GM19324 (cell line): ENCODE results near the gene PER1.
A peak's percentile ranks its signal among the peaks of the same experiment; 100 is the strongest.

ENCODE experiments used
- ATAC-seq: cut with Tn5 transposase; IDR thresholded peaks from one replicate; pipeline ENCODE4 v1.9.1; 2021; ENCODE audit warnings: mild to moderate bottlenecking, moderate library complexity; ENCODE audit not compliant: unreplicated experiment, low FRiP score

Gene PER1

DNA sequence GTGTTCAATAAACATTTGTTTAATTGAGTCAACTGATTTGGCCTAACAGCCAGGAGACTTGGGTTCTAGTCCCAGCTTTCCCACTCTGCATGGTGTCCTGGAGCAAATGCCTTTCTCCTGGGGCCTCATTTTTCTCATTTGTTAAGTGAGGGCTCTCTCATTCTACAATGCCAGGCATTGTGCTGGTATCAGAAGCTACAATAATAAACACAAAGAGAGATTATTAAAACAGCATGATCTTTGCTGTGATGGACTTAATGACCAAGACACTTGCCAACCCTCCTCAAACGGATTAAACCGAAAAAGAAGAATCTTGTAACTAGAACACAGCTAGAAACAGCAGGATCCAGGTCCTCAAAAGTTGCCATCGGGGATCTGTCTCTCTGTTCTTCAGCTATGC, 15.3 kb upstream of the PER1 start:
- ATAC-seq = no peak

GRCh38 chr17:8166731-8167130, 14.5 kb upstream of the PER1 start:
- no peak for ATAC-seq

- ATAC-seq = no peak
Measured at GRCh38 chr17:8164815-8165131, 12.6 kb upstream of the PER1 start.

DNA sequence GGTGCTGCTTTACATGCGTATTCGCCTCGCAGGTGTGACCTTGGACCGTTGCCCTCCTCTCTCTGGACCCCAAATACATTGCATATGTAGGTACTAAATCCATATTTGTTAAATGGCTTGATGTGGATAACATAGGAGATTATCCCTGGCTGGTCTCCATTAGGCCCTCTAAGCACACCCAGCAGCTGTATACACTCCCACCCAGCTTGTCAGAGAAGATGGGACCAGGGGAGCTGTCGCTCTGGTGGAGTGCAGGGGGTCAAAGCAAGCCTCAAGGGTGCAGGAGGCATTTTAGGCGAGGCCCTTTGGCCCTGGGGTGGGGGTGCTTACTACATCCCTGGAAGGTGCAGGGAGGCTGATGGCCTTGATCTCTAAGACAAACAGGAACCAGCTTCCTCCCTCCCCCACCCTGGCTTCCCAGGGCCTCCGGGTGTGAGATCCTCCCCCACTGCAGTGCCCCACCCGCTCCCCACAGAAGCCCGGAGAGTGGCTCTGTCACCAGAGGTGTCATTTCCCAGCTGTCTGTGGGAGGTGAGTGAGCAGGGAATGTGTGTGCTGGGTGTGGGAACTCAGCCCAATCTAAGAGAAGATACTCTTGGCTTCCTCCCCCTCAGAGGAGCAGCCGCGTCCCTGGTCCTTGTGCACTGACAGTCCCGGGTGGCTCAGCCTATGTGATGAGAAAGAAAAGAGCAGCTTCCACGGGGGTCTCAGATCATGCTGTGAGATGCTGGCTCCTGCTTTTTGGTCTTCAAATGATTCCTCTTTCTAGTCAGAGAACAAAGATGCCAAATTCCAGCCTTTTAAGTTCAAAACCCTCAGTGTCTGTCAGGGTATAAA, 12.0 kb upstream of the PER1 start:
- ATAC-seq = no peak

DNA sequence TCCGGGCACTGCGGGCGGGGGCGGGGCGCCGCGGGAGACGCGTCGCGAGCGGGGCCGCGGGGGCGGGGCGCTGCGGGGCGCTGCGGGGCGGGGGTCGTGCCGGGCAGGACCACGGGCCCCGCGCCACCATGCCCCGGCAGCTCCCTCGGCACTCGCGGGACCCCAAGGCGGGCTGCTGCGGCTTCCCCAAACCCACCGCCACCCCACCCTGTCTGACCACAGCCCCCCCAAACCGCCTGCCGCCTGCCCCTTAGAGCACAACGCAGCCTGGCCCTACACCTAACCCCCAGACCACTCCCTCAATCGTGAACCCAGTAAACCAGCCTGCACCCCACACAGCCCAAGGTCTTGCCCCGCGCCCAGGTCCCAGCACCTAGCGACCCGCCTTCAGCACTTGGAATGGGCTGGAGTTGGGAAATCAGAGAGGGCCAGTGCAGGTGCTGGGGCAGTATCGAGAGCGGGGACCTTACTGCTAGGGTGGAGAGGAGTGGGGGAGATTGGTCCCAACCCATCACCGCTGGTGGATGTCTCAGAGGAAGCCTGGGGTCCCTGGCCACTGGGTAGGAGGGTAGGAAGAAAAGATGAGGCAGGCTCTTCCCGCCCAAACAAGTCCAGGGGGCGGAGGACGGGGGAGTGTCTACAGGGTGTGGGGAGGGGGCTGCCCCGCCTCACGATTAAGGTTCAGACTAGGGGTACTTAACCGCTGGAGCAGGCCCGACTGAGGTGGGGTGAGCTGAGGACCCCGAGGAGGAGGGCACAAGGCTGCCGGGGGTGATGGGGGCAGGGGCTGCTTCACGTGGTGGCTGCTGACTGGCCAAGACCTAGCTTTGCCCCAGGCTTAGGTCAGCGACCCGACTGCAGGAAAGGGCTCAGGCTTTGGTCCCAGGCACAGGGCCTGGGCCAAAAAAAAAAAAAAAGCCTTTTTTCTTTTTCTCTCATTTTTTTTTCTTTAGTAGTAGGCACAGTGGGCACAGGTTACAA, 11.1 kb upstream of the PER1 start:
- ATAC-seq = peak; percentile 8

GRCh38 chr17:8162233-8162996, 10.2 kb upstream of the PER1 start, which contains the start of gene VAMP2:
TSS of gene VAMP2 (minus strand) at chr17:8162948. CDS start at chr17:8162879, 69 bp downstream.
- ATAC-seq = peak; percentile 45

DNA sequence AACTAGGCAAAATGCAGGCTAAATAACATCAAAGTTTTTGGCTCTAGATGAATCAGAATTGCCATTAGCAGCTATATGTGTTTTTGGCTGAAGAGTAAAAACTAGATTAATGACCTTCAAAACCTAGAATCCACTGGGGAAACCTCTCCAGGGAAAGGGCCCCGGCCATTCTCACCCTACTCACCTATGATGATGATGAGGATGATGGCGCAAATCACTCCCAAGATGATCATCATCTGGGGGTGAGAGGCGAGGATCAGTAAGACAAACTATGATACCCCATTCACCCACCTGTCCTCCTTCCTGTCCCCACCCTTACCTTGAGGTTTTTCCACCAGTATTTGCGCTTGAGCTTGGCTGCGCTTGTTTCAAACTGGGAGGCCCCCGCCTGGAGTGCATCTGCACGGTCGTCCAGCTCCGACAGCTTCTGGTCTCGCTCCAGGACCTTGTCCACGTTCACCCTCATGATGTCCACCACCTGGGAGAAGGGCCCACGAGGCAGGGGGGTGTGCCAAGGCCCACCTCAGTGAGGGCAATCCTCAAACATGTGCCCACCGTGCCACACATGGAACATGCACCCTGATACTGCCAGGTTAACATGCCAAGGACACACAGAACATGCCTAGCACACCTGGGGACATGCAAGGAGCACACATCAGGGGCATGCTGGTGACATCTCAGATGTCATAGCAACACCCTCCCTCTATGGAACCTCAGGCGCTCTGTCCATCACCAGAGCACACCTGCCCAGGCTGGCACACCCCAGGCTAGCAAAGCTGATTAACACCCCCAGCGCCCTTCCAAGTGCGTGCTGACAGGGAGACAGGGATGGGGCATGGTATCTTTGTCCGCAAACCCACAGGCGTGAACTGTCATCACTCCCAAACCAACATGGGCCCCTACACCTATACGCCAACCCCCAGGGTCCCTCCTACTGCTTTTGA, 9.4 kb upstream of the PER1 start:
- ATAC-seq = no peak

GRCh38 chr17:8160741-8161221, 8.6 kb upstream of the PER1 start:
- no peak for ATAC-seq

- no peak for ATAC-seq
Measured at GRCh38 chr17:8160224-8160577, 8.0 kb upstream of the PER1 start.

GRCh38 chr17:8159459-8160223, 7.4 kb upstream of the PER1 start:
- ATAC-seq = no peak

DNA sequence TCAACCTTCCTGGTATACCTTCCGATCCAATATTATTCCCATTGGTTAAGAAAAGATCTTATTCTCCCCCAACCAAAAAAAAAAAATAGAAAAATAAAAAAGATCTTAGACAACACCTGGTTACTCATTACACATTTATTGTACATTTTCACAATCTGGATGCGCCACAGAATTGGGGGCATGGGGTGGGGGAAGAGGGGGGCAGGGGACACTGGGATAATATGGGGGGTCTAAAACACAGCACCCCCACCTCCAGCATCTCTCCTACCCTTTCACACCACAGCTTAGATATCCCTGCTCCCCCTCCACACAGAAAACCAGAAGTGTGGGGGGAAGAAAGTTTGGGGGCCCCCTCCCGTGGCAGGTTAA, 6.8 kb upstream of the PER1 start:
- no peak for ATAC-seq

DNA sequence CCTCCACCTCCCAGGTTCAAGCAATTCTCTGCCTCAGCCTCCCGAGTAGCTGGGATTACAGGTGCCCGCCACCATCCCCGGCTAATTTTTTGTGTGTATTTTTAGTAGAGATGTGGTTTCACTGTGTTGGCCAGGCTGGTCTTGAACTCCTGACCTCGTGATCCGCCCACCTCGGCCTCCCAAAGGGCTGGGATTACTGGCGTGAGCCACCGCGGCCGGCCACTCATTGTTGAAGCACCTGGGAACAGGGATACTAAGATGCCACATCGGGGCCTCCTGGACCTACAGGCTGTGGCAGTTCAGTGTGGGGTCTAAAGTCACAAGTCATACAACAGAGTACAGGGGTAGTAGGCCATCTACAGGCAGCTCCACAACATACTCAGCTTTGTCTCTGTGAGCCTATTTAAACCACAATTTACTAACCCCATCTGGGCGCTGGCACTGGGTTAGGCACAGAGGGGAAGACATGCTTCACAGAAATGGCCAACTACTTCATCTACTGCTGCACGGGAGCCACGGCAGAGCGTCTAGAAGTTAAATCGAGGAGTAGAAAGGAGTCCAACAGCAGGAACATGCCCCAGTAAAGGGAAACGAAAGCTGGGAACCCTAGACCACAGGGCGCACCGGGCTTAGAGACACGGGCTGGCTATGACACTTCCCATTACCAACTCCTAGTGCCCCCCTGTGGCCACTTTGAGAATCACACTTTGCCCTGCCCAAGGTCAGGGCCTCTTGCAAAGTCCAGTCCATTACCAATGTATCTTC, 6.2 kb upstream of the PER1 start:
- ATAC-seq = no peak

- peak; percentile 87 for ATAC-seq
Measured at GRCh38 chr17:8156246-8156992, 4.2 kb upstream of the PER1 start.

- no peak for ATAC-seq
Measured at GRCh38 chr17:8155996-8156245, 3.7 kb upstream of the PER1 start.

GRCh38 chr17:8155231-8155995, 3.2 kb upstream of the PER1 start:
- ATAC-seq = no peak

DNA sequence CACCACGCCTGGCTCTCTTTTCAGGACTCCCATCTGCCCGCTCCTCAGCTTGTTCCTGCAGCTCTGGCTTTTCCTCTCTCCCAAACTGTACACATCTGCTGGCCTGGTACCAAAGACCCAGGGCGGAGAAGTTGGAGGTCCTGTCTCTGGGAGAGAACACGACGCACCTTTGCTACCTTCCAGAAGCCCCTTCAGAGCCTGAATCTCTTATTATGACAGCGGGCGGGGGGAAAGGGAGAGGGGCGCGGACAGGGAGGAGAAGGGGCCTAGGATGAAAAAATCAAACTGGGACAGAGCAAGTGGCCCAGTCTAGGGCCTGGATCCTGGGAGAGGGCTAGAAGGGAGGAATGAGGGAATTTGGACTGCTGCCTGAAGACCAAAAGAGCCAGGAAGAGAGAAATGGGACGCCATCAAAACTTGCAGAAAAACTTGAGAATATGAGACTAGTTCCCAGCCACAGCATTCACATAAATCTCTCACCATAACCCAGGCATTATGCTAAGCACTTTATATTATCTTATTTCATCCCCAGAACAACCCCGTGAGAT, 2.5 kb upstream of the PER1 start:
- ATAC-seq = no peak
